Adrenal gland (tissue), 5 donors: Measurements from ENCODE around the gene ADAMTSL3.

ENCODE experiments used
- POLR2A ChIP-seq, 2 donors: fragments of 450-650 bp; IDR thresholded peaks; one replicate each; pipeline ENCODE4 v1.6.1; 2017; ENCODE audit warnings: antibody characterized with exemption in 2 of 2, mild to moderate bottlenecking in 2 of 2, moderate library complexity in 1 of 2
- TF ChIP-seq, protein P1 (sequence below), 6 experiments: fragments of 450-650 bp in 4 of 6; fragments of 200-600 bp in 2 of 6; sonication (generic) in 1 of 6; IDR thresholded peaks; 1 replicate in 5 of 6; 2 replicates in 1 of 6; pipeline versions ENCODE4 v1.5.1 to v1.8.0; 2016 to 2021; ENCODE audit warnings: antibody characterized with exemption in 6 of 6, mild to moderate bottlenecking in 2 of 6, moderate library complexity in 1 of 6
- donor health status: DM: no; HTN: no; CAD: no.

GRCh38 chr15:83747718-83748110, 93.8 kb downstream of the ADAMTSL3 start:
- TF ChIP-seq, protein P1, sequence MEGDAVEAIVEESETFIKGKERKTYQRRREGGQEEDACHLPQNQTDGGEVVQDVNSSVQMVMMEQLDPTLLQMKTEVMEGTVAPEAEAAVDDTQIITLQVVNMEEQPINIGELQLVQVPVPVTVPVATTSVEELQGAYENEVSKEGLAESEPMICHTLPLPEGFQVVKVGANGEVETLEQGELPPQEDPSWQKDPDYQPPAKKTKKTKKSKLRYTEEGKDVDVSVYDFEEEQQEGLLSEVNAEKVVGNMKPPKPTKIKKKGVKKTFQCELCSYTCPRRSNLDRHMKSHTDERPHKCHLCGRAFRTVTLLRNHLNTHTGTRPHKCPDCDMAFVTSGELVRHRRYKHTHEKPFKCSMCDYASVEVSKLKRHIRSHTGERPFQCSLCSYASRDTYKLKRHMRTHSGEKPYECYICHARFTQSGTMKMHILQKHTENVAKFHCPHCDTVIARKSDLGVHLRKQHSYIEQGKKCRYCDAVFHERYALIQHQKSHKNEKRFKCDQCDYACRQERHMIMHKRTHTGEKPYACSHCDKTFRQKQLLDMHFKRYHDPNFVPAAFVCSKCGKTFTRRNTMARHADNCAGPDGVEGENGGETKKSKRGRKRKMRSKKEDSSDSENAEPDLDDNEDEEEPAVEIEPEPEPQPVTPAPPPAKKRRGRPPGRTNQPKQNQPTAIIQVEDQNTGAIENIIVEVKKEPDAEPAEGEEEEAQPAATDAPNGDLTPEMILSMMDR (IDR thresholded peaks at IDR 0.05): no peak
- no peak for TF ChIP-seq POLR2A (IDR thresholded peaks at IDR 0.05)
